Measurements from ENCODE around the gene PCK2.
"Not testable (repeated sequence)": the region's sequence is repeated elsewhere in the genome, so short reads cannot be mapped to it uniquely, and the experiment has no call there.

PCK2 gene

DNA sequence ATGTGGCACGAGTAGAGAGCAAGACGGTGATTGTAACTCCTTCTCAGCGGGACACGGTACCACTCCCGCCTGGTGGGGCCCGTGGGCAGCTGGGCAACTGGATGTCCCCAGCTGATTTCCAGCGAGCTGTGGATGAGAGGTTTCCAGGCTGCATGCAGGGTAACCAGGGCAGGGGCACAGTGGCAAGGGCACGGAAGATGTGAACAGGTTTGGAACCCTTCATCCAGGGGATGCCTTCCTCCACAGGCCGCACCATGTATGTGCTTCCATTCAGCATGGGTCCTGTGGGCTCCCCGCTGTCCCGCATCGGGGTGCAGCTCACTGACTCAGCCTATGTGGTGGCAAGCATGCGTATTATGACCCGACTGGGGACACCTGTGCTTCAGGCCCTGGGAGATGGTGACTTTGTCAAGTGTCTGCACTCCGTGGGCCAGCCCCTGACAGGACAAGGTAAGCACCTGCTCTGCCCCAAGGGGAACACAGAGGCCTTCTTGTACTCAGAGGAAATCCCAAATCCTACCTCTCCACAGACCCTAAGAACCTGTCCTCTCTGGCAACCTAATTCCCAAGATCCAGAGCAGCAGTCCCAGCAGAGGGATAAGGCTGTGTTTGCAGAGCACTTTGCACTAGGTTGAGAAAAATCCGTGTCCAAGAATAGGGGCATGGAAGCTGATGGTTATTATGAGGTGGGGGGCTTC, 4.3 kb downstream of the PCK2 start:
- DNase-seq: no peak

DNA sequence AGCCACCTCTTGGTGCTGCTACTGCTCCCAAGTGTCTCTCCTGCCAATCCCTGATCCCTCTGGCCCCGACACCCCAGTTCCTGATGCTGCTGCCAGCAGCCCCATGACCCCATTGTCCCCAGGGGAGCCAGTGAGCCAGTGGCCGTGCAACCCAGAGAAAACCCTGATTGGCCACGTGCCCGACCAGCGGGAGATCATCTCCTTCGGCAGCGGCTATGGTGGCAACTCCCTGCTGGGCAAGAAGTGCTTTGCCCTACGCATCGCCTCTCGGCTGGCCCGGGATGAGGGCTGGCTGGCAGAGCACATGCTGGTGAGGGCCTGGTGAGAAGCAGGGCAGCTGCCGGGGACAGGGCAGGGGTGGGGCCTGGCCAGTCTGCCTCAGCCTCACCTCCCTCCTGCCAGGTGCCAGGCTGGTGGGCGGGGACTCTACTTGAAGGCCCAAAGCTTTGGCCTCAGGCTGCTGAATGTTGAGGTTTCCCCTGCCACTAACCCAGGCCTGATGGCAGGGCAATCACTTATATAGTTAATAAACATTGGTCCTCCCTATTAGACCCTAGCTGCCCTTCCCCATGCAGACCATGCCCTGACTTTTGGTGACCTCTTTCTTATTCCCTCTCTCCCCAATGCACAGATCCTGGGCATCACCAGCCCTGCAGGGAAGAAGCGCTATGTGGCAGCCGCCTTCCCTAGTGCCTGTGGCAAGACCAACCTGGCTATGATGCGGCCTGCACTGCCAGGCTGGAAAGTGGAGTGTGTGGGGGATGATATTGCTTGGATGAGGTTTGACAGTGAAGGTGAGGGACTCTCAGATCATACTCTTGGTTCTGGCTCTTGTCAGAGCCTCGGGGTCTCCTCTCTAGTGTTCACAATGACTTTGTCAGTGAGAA, 5.1 kb downstream of the PCK2 start:
- DNase-seq: no peak

DNA sequence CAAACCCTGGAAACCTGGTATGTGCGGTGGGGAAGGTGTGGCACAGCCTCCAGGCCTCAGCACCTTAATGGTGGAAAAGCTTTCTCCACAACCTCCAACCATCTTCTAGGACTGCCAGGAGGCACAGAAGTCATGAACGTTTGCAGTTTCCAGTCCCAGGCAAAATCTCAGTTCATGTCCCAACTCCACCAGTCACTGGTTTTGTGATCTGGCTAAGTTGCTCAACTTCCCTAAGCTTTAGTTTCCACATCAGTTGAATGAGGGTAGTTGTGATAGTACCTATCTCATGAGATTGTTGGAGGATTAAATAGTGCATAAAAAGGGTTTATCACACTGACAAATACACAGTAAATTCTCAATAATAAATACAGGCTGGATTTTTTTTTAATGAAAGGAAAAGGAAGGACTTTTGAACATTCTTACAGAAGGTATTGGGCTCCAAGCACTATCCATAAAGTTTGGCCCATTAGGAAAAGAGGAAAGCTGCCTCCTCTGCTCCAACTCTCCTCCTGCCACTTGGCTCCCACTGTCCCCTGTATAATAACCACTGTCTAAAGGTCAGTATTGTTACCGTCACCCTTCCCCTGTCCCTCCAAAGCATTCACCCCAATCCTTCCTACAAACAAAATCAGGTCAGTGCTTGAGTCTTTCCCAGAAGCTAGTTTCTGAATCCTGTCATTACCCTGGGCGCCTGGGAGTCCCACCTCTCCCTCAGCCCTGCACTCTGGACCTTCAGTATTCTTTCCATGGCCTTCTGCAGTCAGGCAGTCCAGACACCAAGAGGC, 6.3 kb downstream of the PCK2 start:
- DNase-seq: no peak

DNA sequence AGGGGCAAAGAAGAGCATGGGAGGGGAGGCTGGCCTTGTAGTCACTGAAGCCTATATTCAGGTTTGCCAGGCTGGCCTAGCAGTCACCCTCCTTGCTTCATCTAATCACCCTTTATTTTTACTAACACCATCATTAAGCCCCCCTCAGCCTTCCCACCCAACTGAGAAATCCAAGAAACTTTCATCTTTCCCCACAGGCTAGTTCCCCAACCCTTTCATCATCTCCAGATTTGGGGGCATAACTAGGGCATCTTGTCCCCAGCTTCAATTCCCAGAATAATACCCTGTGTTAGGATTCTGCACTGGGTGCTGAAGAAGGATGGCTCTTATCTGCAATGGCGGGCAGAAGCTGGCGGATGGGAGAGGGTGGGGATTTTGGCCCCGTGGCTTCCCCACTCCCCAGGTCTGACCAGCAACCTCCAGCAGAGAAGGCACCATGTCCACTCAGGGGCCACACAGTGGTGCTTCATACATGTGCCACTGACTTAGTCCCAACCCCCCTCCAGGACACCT, 6.9 kb downstream of the PCK2 start:
- DNase-seq: no peak

DNA sequence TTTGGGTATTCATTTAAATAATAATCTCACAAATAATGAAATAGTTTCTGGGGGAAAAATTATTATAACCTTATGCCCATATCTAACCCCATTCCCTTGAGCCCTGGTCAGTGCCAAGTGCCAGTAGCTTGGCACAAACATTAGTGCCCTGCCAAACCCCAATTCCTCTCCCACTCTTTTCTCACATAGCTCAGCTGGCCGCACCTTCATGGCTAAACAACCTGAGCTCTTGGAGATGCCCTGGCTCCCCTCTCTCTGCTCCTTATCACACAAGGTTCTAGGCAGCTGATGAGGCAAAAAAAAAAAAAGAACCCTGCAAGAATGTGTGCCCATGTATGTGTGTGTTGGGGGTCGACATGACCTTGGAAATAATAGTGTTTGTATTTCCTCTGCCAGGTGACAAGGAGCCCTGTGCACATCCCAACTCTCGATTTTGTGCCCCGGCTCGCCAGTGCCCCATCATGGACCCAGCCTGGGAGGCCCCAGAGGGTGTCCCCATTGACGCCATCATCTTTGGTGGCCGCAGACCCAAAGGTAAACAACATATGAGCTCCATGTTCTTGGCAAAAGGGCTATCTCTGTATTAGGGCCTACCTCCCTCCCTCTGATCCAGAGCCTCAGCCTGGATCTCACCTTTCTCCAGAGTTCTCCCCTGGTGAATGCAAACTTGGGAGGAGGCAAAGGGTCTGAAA, 8.4 kb downstream of the PCK2 start:
- no peak for DNase-seq

DNA sequence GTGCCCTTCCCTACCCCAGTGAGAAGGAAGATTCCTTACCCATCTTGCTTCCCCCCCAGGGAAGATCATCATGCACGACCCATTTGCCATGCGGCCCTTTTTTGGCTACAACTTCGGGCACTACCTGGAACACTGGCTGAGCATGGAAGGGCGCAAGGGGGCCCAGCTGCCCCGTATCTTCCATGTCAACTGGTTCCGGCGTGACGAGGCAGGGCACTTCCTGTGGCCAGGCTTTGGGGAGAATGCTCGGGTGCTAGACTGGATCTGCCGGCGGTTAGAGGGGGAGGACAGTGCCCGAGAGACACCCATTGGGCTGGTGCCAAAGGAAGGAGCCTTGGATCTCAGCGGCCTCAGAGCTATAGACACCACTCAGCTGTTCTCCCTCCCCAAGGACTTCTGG, 9.3 kb downstream of the PCK2 start:
- DNase-seq: no peak

DNA sequence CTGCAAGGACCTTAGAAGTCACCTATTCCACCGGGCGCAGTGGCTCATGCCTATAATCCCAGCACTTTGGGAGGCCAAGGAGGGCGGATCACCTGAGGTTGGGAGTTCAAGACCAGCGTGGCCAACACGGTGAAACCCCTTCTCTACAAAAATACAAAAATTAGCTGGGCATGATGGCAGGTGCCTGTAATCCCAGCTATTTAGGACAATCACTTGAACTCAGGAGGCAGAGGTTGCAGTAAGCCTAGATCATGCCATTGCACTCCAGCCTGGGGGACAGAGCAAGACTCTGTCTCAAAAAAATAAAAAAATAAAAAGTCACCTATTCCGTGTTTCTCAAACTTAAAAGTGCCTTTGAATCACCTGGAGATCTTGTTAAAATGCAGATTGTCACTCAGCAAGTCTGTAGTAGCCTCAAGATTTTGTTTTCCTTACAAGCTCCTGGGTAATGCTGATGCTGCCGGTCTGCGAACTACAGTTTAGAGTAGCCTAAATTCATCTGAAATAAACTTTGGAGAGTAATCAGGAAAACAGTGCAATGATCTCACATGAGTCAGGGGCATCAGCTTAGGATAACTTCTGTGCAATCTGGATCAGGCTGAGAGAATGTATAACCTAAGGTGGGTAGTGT, 11.6 kb downstream of the PCK2 start:
- not testable (repeated sequence) for DNase-seq

DNA sequence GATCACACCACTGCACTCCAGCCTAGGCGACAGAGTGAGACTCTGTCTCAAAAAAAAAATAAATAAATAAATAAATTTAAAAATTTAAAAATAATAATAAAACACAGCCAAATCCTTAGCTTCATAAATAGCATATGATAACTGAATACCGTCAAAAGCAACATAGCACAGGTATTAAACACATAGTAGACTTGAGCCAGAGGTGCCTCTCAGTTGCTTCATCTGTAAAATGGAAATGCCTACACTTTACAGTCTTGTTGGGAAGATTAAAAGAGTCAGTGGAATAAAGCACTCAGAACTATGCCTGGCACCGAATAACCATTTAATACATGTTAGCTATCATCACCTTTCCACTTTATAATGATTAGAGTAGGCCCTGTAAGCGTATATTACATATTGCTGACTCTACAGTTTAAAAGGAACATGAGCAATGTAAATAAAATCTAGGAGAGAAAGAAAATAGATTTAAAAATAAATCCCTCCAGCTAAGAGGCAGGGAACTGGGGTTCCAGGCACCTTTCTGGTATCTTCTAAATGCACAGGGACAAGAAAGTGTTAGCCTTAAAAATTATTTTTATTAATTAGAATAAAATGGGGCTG, 12.7 kb downstream of the PCK2 start:
- DNase-seq: no peak

DNA sequence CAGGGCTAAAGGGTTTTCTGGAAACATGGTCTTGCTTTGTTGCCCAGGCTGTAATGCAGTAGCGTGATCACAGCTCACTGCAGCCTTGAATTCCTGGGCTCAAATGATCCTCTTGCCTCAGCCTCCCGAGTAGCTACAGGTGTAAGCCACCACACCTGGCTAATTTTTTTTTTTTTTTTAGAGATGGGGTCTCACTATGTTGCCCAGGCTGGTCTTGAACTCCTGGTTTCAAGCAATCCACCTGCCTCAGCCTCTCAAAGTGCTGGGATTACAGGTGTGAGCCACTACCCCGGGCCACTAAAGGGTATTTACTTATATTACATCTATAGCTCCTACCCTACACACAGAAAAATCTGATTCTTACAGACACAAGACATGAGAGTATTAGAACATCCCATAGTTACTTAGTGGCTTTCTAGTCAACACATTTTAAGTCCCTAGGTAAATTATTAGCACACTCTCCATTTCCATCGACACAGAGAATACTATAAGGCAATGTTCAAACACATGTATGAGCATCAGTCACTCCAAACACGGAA, 14.3 kb downstream of the PCK2 start:
- no peak for DNase-seq

DNA sequence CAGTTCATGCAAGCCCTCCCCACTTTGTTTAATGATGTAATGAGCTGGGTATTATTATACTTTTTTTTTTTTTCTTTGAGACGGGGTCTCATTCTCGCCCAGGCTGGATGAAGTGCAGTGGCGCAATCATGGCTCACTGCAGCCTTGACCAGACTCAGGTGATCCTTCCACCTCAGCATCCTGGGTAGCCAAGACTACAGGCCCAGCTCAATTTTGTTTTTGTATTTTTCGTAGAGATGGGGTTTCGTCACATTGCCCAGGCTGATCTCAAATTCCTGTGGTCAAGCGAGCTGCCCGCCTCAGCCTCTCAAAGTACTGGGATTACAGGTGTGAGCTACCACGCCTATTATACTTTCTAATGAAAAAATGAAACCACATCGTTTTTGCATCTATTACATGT, 15.9 kb downstream of the PCK2 start:
- no peak for DNase-seq

DNA sequence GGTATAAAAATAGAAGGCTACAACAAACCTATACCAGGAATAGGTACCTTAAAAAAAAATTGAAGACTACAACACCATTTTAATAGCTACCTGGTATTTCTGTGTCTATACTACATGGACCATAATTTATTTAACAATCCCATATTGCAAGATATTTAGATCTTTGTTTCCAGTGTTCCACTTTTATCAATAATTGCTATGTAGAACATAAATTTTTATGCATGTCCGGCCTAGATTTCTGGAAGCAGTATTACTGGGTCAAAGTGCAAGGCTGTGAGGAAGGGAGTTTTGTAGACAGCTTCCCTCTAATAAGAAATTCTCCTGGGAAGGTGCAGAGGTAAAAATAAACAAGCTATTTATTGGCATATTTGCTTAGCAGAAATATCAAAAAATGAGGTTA, 16.4 kb downstream of the PCK2 start:
- DNase-seq: no peak

DNA sequence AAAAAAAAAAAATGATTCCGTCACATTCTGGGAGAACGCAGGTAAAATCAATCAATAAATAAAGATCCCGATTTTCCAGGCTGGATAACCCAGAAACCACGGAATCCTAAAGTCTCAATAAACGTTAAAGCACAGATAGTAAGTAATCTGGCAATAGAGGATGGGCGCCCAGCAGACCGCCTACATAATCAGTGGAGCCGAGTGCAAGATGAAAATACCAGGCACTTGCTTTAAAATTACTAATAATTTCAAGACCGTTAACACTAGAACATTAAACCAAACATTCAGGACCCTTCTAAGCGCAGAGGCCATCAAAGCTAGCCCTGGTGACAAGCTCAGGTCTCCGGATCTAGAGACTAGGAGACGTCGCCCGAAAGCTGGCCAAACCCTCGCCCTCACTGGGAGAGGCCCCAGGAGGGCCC, 19.3 kb downstream of the PCK2 start:
- no peak for DNase-seq

DNA sequence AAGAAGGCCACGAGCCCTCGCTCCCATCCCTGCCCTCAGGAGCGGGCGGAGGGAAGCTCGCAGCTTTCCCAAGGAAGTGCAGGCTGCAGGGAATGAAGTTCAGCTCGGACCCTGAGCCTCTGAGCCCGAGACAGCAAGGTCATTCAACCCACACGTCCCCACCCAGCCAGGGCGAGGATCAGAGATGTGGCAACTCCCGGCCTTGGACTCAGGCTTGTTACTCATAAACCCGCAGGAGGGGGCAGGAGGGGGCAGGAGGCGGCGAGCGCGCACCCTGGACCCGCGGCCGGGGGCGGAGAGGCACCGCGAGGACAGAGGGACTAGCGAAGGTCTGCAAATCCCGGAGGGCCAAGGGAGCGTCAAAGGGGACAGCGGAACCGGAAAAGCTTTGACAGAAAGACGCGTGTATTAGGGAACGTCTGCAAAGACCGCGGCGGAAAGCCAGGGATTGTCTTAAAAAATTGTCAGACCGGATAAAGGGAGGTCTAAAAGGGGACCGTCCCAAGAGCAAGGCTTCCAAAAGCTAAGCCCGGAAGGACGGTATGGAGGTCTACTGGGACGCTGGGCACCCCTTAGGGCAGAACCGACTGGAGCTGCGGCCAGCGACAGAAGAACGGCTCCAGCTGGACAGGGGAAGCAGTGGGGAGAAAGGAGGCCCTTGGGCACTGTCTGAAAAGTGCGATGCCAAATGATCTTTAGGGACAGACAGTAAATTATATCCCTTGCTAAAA, 19.9 kb downstream of the PCK2 start:
- DNase-seq: peak; percentile 90

DNA sequence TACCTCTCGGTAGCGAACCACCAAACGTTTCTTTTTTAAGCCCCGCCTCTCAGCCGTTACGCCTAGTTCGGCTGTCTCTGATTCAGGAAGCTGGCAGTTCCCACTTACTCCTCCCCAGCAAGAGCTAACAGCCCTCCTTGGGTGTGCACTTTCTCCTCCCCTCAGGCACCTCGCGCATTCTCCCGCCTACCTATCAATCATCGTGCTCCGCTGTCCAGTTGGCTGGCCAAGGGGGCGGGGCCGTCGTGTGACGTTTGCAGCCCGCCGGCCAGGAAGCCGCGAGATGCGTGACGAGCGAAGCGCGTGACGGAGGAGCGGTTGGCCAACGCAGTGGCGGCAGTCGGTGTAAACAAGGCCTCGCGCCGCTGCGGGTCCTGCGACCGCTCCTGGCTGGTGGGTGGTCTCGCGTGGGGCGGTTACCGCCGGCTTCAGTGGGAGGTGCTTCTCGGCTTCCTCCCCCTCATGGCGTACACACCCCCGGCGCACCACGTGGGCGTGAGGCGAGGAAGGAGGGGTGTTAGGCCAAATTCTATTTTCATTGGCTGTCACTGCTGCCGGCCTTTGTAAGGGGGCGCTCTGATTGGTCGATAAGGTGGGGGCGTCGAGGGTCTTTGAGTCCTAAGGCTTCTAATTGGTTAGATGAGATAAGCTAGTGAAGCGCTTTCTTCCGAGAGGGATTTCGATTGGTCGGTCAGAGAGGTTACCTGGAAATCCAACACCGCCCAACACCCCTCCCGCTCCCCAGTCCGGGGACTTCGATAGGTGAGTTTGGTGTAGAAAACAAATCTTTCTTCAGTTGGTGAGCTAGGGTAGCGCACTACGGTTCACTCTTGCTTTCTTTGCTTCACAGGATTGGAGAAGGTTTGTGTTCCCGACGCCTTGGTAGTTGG, 20.7 kb downstream of the PCK2 start, which contains the start of the genes DCAF11 and NRL:
Gene DCAF11, plus strand, starts transcription at position 246 of the 890 bp plus-strand sequence. CDS start 818 bp downstream, outside the sequence.
Gene NRL, minus strand, starts transcription at position 418 of the 890 bp plus-strand sequence. CDS start 32,101 bp downstream, outside the sequence.
- peak; percentile 100 for DNase-seq

DNA sequence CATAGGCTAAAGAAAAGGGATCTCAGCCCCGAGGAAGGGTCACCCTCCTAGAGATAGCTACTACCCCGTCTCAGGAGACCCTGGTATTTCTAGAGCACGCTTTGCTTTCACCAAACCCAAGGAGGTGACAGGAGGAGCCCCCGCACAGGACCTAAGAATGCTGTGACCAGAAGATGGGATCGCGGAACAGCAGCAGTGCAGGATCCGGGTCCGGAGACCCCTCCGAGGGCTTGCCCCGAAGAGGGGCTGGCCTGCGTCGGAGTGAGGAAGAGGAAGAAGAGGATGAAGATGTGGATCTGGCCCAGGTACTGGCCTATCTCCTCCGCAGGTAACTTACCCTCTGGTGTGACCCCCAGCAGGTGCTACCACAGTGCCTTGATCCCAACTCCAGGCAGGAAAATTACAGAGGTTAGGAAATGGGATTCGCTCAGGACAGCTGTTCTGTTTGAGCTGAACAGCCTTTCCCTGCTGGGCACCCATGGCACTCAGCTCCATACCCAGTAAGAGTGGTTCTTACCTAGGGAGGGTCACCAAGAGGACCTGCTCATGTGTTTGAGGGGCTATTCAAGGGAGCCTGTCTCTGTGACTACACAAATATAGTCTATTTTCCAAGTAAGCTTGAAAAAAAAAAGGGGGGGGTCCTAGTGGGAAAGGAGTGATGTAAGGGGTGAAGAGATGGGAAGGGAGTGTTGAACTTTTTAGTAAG, 21.5 kb downstream of the PCK2 start:
- DNase-seq: no peak

DNA sequence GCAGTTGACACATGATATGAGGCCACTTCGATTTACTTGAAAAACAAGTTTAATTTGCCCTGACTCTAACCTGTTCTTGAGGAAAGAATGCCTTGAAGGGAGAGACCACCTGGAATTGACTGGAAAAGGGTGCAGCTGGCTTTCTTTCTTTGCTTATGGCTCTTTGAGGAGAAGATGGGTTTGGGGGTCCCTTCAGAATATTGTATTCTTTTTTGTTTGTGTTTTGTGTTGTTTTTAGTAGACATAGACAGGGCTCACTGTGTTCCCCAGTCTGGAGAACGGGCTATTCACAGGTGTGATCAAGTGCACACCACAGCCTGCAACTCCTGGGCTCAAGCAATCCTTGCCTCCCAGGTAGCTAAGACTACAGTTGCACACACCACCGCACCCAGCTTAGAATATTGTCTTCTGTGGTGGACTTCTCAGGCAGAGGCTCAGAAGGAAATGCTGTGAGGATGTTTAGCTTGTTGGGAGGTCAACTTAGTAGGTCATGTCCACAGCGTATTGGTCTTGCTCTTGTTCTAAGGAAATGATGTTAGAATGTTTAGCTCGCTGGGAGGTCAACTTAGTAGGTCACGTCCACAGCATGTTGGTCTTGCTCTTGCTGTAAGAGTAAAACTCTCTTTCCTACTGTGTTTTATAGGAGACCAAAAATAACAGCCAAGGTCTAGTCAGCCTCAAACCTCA, 22.2 kb downstream of the PCK2 start:
- no peak for DNase-seq

DNA sequence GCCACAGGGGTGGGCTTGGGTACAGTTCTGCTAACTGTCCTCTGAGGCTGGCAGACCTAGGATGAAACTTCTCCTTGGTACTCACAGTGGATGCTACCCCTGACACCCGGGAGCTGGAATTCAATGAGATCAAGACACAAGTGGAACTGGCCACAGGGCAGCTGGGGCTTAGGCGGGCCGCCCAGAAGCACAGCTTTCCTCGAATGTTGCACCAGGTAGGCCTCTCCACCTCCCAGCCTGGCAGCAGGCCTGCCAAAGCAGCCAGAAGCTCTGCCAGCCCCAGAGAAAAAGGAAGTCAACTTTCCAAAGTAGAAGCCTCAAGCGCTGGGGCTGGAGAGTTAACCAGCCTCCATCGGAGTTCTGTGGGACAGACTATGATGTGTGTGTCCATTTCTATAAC, 23.1 kb downstream of the PCK2 start:
- DNase-seq: no peak

DNA sequence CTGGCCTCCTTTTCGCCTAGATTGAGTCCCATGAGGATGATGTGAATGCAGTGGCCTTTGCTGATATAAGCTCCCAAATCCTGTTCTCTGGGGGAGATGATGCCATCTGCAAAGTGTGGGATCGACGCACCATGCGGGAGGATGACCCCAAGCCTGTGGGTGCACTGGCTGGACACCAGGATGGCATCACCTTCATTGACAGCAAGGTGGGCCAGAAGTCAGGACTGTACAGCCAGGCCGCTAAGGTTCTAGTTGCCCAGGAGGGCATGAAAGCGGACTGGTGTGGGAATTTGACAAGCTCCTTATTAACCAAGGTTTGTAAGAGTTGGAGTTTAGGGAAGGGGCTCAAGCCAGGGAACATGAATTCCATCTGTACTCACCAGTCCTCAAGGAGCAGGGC, 25.6 kb downstream of the PCK2 start:
- no peak for DNase-seq
